ENCODE measurements around the gene SLC8A1. TPM values are rescaled to one million over a fixed set of nuclear protein-coding genes. Genes with fewer than 3 reads are reported as not detected.

Gene SLC8A1
- total RNA-seq, 2 donors from 2014 or later, result 23.2 to 28.2 TPM

- H3K36me3 ChIP-seq, result no peaks in the 10 kb centered on the region
- DNase-seq (ENCODE audit: low spot score), result no peak
- intact Hi-C loops (cut with DNase I), result no loop called here
- H3K9me3 ChIP-seq, result no peaks in the 10 kb centered on the region
- no peaks in the 10 kb centered on the region for H3K27me3 ChIP-seq (replicated peaks; ENCODE audit: insufficient read depth)
- H3K4me3 ChIP-seq, result no peak overlapping the region
- TF ChIP-seq POLR2AphosphoS5 (IDR thresholded peaks at IDR 0.05) (no peak), CTCF (IDR thresholded peaks at IDR 0.05) (no peak), POLR2A (IDR thresholded peaks at IDR 0.05) (no peak)
- no peaks in the 10 kb centered on the region for H3K4me1 ChIP-seq (replicated peaks)
- H3K27ac ChIP-seq, result no peak overlapping the region
- WGBS, result 53% methylated on average over 2 of the region's 2 CpGs
These were observed 304.5 kb downstream of the SLC8A1 start for GRCh38 chr2:40147360-40147759.

- Histone ChIP-seq H3K4me3 (no peak overlapping the region), H3K4me1 (replicated peaks) (no peaks in the 10 kb centered on the region), H3K27me3 (replicated peaks; ENCODE audit: insufficient read depth) (no peaks in the 10 kb centered on the region), H3K36me3 (no peaks in the 10 kb centered on the region), H3K27ac (no peak overlapping the region), H3K9me3 (no peaks in the 10 kb centered on the region)
- no peak for TF ChIP-seq POLR2A (IDR thresholded peaks at IDR 0.05)
- TF ChIP-seq POLR2AphosphoS5 (IDR thresholded peaks at IDR 0.05), result no peak
- no peak for TF ChIP-seq CTCF (IDR thresholded peaks at IDR 0.05)
- no peak for DNase-seq (ENCODE audit: low spot score)
- intact Hi-C loops (cut with DNase I), result no loop called here
These were observed 307.9 kb downstream of the SLC8A1 start for GRCh38 chr2:40144022-40144421.

GRCh38 chr2:40138314-40138713, 313.6 kb downstream of the SLC8A1 start:
- intact Hi-C loops (cut with DNase I), result no loop called here
- Histone ChIP-seq H3K4me1 (replicated peaks) (no peaks in the 10 kb centered on the region), H3K27me3 (replicated peaks; ENCODE audit: insufficient read depth) (no peaks in the 10 kb centered on the region), H3K36me3 (no peaks in the 10 kb centered on the region), H3K9me3 (no peaks in the 10 kb centered on the region), H3K27ac (no peak overlapping the region), H3K4me3 (no peak overlapping the region)
- WGBS, result 36% methylated on average over 1 of the region's 1 CpG
- DNase-seq (ENCODE audit: low spot score), result no peak
- no peak for TF ChIP-seq POLR2AphosphoS5 (IDR thresholded peaks at IDR 0.05)
- TF ChIP-seq POLR2A (IDR thresholded peaks at IDR 0.05), result no peak
- TF ChIP-seq CTCF (IDR thresholded peaks at IDR 0.05), result no peak

GRCh38 chr2:40131081-40131704, 320.7 kb downstream of the SLC8A1 start:
- Histone ChIP-seq H3K27ac (no peak overlapping the region), H3K36me3 (no peaks in the 10 kb centered on the region), H3K4me1 (replicated peaks) (no peaks in the 10 kb centered on the region), H3K4me3 (no peak overlapping the region), H3K27me3 (replicated peaks; ENCODE audit: insufficient read depth) (no peaks in the 10 kb centered on the region), H3K9me3 (no peaks in the 10 kb centered on the region)
- TF ChIP-seq CTCF (IDR thresholded peaks at IDR 0.05), result no peak
- no peak for TF ChIP-seq POLR2A (IDR thresholded peaks at IDR 0.05)
- no peak for TF ChIP-seq POLR2AphosphoS5 (IDR thresholded peaks at IDR 0.05)
- no peak for DNase-seq (ENCODE audit: low spot score)
- 78% methylated on average over 3 of the region's 3 CpGs for WGBS
- intact Hi-C loops (cut with DNase I), result no loop called here

- 14% methylated on average over 4 of the region's 4 CpGs for WGBS
- Histone ChIP-seq H3K4me1 (replicated peaks) (no peaks in the 10 kb centered on the region), H3K27me3 (replicated peaks; ENCODE audit: insufficient read depth) (no peaks in the 10 kb centered on the region), H3K36me3 (no peaks in the 10 kb centered on the region), H3K4me3 (no peak overlapping the region), H3K9me3 (no peaks in the 10 kb centered on the region), H3K27ac (no peak overlapping the region)
- intact Hi-C loops (cut with DNase I), result no loop called here
- DNase-seq (ENCODE audit: low spot score), result no peak
- TF ChIP-seq POLR2A (IDR thresholded peaks at IDR 0.05) (no peak), POLR2AphosphoS5 (IDR thresholded peaks at IDR 0.05) (no peak)
These were observed 321.5 kb downstream of the SLC8A1 start for GRCh38 chr2:40130251-40130994.
